H9 (cell line): ENCODE data around the gene CCDC158. TPM values are rescaled to one million over a fixed set of nuclear protein-coding genes. Genes with fewer than 3 reads are reported as not detected.

Experiments used
- DNase-seq: peaks from one replicate; pipeline ENCODE4 v3.0.0-alpha.2; 2017
- H2AFZ ChIP-seq: one replicate; pipeline ENCODE4 v1.6.1; 2013; ENCODE audit warnings: mild to moderate bottlenecking, low read length, control low read depth, moderate library complexity
- H2AK5ac ChIP-seq: 2 replicates; pipeline ENCODE4 v1.6.1; 2013; ENCODE audit warnings: low read length, control low read depth, mixed read lengths; ENCODE audit not compliant: insufficient read length
- H2BK120ac ChIP-seq: one replicate; pipeline ENCODE4 v1.6.1; 2013; ENCODE audit warnings: low read depth, mild to moderate bottlenecking, low read length, control low read depth, inconsistent platforms; ENCODE audit not compliant: poor library complexity, severe bottlenecking
- H2BK12ac ChIP-seq: 2 replicates; pipeline ENCODE4 v1.6.1; 2013; ENCODE audit warnings: low read length, control low read depth, mixed read lengths, low read depth; ENCODE audit not compliant: insufficient read length
- H2BK15ac ChIP-seq: 2 replicates; pipeline ENCODE4 v1.6.1; 2013; ENCODE audit warnings: low read depth, low read length, control low read depth
- H2BK20ac ChIP-seq: one replicate; pipeline ENCODE4 v1.6.1; 2013; ENCODE audit warnings: low read depth, mild to moderate bottlenecking, low read length, control low read depth, inconsistent platforms; ENCODE audit not compliant: poor library complexity, severe bottlenecking
- H2BK5ac ChIP-seq: 2 replicates; pipeline ENCODE4 v1.6.1; 2013; ENCODE audit warnings: low read length, control low read depth, mixed read lengths; ENCODE audit not compliant: insufficient read length
- H3K14ac ChIP-seq: 2 replicates; pipeline ENCODE4 v1.6.1; 2013; ENCODE audit warnings: low read length, control low read depth; ENCODE audit not compliant: insufficient read depth
- H3K18ac ChIP-seq: 2 replicates; pipeline ENCODE4 v1.6.1; 2013; ENCODE audit warnings: low read depth, mild to moderate bottlenecking, mixed read lengths, low read length, control low read depth; ENCODE audit not compliant: insufficient read length
- H3K23ac ChIP-seq: 2 replicates; pipeline ENCODE4 v1.6.1; 2013; ENCODE audit warnings: low read length, control low read depth, mixed read lengths, low read depth; ENCODE audit not compliant: insufficient read length
- H3K23me2 ChIP-seq: 2 replicates; pipeline ENCODE4 v1.6.1; 2013; ENCODE audit warnings: low read depth, mild to moderate bottlenecking, mixed read lengths, low read length, control low read depth; ENCODE audit not compliant: insufficient read length, poor library complexity, severe bottlenecking
- H3K27ac ChIP-seq: 2 replicates; pipeline ENCODE4 v1.5.1; 2013; ENCODE audit warnings: low read length, control low read depth, mixed read lengths, low read depth; ENCODE audit not compliant: insufficient read length
- H3K27me3 ChIP-seq: 2 replicates; pipeline ENCODE4 v1.6.1; 2013; ENCODE audit warnings: low read length, control low read depth, inconsistent platforms; ENCODE audit not compliant: insufficient read depth
- H3K4ac ChIP-seq: 2 replicates; pipeline ENCODE4 v1.6.1; 2013; ENCODE audit warnings: low read depth, mild to moderate bottlenecking, control low read depth, inconsistent platforms, low read length, moderate library complexity
- H3K4me1 ChIP-seq: 2 replicates; pipeline ENCODE4 v1.6.1; 2013; ENCODE audit warnings: low read length, control low read depth, inconsistent platforms; ENCODE audit not compliant: insufficient read depth
- H3K4me2 ChIP-seq: 2 replicates; pipeline ENCODE4 v1.6.1; 2013; ENCODE audit warnings: low read length, control low read depth, mixed read lengths; ENCODE audit not compliant: insufficient read length, insufficient read depth
- H3K56ac ChIP-seq: 2 replicates; pipeline ENCODE4 v1.6.1; 2013; ENCODE audit warnings: low read depth, mild to moderate bottlenecking, mixed read lengths, low read length, control low read depth; ENCODE audit not compliant: insufficient read length
- H3K79me1 ChIP-seq: 2 replicates; pipeline ENCODE4 v1.6.1; 2013; ENCODE audit warnings: low read depth, mild to moderate bottlenecking, moderate library complexity, low read length, control low read depth, inconsistent platforms; ENCODE audit not compliant: insufficient read depth, poor library complexity, severe bottlenecking
- H3K79me2 ChIP-seq: 2 replicates; pipeline ENCODE4 v1.6.1; 2013; ENCODE audit warnings: low read length, control low read depth, inconsistent platforms; ENCODE audit not compliant: insufficient read depth
- H3K9ac ChIP-seq: 2 replicates; pipeline ENCODE4 v1.6.1; 2013; ENCODE audit warnings: low read length, control low read depth, mixed read lengths; ENCODE audit not compliant: insufficient read length; ENCODE audit errors: extremely low read depth
- H3K9me3 ChIP-seq: one replicate; pipeline ENCODE4 v1.6.1; 2013; ENCODE audit warnings: low read depth, low read length, inconsistent platforms; ENCODE audit not compliant: control insufficient read depth
- H3T11ph ChIP-seq: one replicate; pipeline ENCODE4 v1.6.1; 2013; ENCODE audit warnings: mild to moderate bottlenecking, low read length, control low read depth, inconsistent platforms
- H4K20me1 ChIP-seq: one replicate; pipeline ENCODE4 v1.6.1; 2013; ENCODE audit not compliant: control insufficient read depth, insufficient read length, insufficient read depth
- H4K5ac ChIP-seq: 2 replicates; pipeline ENCODE4 v1.6.1; 2013; ENCODE audit warnings: low read depth, mild to moderate bottlenecking, mixed read lengths, low read length, control low read depth; ENCODE audit not compliant: insufficient read length
- H4K8ac ChIP-seq: replicated peaks from 2 replicates; pipeline ENCODE4 v1.6.1; 2013; ENCODE audit warnings: low read length, control low read depth, mixed read lengths, low read depth; ENCODE audit not compliant: insufficient read length
- H4K91ac ChIP-seq: 2 replicates; pipeline ENCODE4 v1.6.1; 2013; ENCODE audit warnings: low read depth, mild to moderate bottlenecking, moderate library complexity, mixed read lengths, low read length, control low read depth; ENCODE audit not compliant: insufficient read length
- H3K27ac Mint-ChIP-seq, 3 experiments: 2 replicates in 2 of 3; 3 replicates in 1 of 3; pipeline ENCODE4 v1.8.0; 2020 to 2021; ENCODE audit warnings: mixed read lengths in 3 of 3, mild to moderate bottlenecking in 1 of 3, moderate library complexity in 1 of 3
- H3K27me3 Mint-ChIP-seq: 2 replicates; pipeline ENCODE4 v1.8.0; 2021; ENCODE audit warnings: low read depth, mild to moderate bottlenecking, moderate library complexity, mixed read lengths
- H3K36me3 Mint-ChIP-seq, 3 experiments: 2 replicates in 2 of 3; 3 replicates in 1 of 3; pipeline ENCODE4 v1.8.0; 2020 to 2021; ENCODE audit warnings: low read depth in 3 of 3, mixed read lengths in 3 of 3; ENCODE audit not compliant: insufficient read depth in 1 of 3
- H3K4me1 Mint-ChIP-seq, 2 experiments: 2 replicates each; pipeline ENCODE4 v1.8.0; 2020; ENCODE audit warnings: mixed read lengths in 2 of 2
- H3K4me3 Mint-ChIP-seq, 2 experiments: 2 replicates in 1 of 2; 3 replicates in 1 of 2; pipeline ENCODE4 v1.8.0; 2020 to 2021; ENCODE audit warnings: mild to moderate bottlenecking in 2 of 2, mixed read lengths in 2 of 2, moderate library complexity in 1 of 2
- H3K9me3 Mint-ChIP-seq, 2 experiments: 2 replicates in 1 of 2; 3 replicates in 1 of 2; pipeline ENCODE4 v1.8.0; 2020; ENCODE audit warnings: mild to moderate bottlenecking in 2 of 2, mixed read lengths in 2 of 2, moderate library complexity in 1 of 2
- WGBS: extraction: QIAGEN DNeasy Blood & Tissue Kit; methylation state at CpG from one replicate; pipeline ENCODE4 v1.1.7; 2013; ENCODE audit warnings: missing lambda C conversion rate, low lambda C conversion rate, mixed read lengths; ENCODE audit not compliant: insufficient read length; ENCODE audit errors: extremely low coverage; 5-methylcytosine and 5-hydroxymethylcytosine counted together
- total RNA-seq: library from RNA; stranded (reverse); gene quantifications from 2 replicates; pipeline ENCODE4 v1.2.1, GENCODE V29; 2021
- TF ChIP-seq, protein P1 (sequence below): fragments of 200-600 bp; sonication (generic); conservative IDR thresholded peaks from 3 replicates; pipeline ENCODE4 v1.8.0; 2021; ENCODE audit warnings: antibody characterized with exemption, mild to moderate bottlenecking

Gene CCDC158
- total RNA-seq, 1 experiment from 2014 or later: not detected

DNA sequence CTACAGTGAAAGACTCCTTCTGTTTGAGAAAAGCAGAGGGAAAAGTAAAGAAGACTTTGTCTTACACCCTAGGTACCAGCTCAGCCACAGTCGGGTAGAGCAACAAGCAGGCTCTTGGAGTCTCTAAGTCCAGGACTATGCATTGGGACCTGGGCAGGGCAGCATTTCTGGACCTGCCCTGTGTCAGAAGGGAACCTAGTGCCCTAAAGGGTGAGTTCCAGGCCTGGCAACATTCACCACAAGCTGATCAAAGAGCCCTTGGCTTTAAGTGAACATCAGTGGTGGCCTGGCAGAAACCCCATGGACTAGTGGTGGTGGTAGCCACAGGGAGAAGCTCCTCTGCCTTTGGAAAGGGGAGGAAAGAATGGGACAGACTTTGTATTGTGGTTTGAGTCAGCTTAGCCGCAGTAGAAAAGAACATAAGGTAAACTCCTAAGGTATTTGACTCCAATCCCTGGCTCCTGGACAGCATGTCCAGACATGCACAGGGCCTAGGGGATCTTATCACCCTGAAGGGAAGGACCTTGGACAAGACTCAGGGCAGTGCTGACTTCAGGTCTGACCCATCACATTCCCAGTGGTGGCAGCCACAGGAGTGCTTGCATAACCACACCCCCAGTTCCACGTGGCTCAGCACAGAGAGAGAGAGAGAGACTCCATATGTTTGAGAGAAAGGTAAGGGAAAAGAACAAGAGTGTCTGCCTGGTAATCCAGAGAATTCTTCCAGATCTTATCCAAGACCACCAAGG is 32.6 kb downstream of the CCDC158 start:
- no peaks in the 10 kb centered on the region for H3K27me3 ChIP-seq
- Mint-ChIP-seq H3K36me3 (peaks cover 4 to 13% (median 4%) of the 10 kb centered on the region in 3 experiments; a peak in 4 of 7 replicates), H3K4me1 (peaks cover 25 to 32% of the 10 kb centered on the region in 2 experiments), H3K27me3 (no peaks in the 10 kb centered on the region), H3K27ac (no peak overlapping the region), H3K9me3 (peaks cover 6 to 8% of the 10 kb centered on the region in 2 experiments; a peak in 4 of 5 replicates), H3K4me3 (no peak overlapping the region)
- no peak overlapping the region for H4K8ac ChIP-seq
- no peak for DNase-seq
- H3K18ac ChIP-seq: no peak overlapping the region
- no peak overlapping the region for H2AFZ ChIP-seq
- H4K5ac ChIP-seq: no peak overlapping the region
- H2BK12ac ChIP-seq: peak overlapping the region; percentile 51
- H3K9ac ChIP-seq: no peak overlapping the region
- H3K9me3 ChIP-seq: no peaks in the 10 kb centered on the region
- H2BK5ac ChIP-seq: no peak overlapping the region
- H3K27ac ChIP-seq: no peak overlapping the region
- H4K20me1 ChIP-seq: no peaks in the 10 kb centered on the region
- H3T11ph ChIP-seq: no peak overlapping the region
- no peak overlapping the region for H3K4me2 ChIP-seq
- H2BK120ac ChIP-seq: no peak overlapping the region
- no peak overlapping the region for H4K91ac ChIP-seq
- no peaks in the 10 kb centered on the region for H3K79me1 ChIP-seq
- no peak overlapping the region for H3K56ac ChIP-seq
- no peak overlapping the region for H3K4ac ChIP-seq
- TF ChIP-seq, protein P1, sequence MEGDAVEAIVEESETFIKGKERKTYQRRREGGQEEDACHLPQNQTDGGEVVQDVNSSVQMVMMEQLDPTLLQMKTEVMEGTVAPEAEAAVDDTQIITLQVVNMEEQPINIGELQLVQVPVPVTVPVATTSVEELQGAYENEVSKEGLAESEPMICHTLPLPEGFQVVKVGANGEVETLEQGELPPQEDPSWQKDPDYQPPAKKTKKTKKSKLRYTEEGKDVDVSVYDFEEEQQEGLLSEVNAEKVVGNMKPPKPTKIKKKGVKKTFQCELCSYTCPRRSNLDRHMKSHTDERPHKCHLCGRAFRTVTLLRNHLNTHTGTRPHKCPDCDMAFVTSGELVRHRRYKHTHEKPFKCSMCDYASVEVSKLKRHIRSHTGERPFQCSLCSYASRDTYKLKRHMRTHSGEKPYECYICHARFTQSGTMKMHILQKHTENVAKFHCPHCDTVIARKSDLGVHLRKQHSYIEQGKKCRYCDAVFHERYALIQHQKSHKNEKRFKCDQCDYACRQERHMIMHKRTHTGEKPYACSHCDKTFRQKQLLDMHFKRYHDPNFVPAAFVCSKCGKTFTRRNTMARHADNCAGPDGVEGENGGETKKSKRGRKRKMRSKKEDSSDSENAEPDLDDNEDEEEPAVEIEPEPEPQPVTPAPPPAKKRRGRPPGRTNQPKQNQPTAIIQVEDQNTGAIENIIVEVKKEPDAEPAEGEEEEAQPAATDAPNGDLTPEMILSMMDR: no peak
- no peak overlapping the region for H2AK5ac ChIP-seq
- no peak overlapping the region for H3K23ac ChIP-seq
- no peak overlapping the region for H3K14ac ChIP-seq
- H3K4me1 ChIP-seq: peaks cover 3% of the 10 kb centered on the region; the same call in 1 of the 2 replicates
- no peaks in the 10 kb centered on the region for H3K23me2 ChIP-seq
- WGBS: no CpG with 5 or more reads among the region's 3 CpGs
- no peaks in the 10 kb centered on the region for H3K79me2 ChIP-seq
- no peak overlapping the region for H2BK20ac ChIP-seq
- H2BK15ac ChIP-seq: no peak overlapping the region
